HepG2 (cell line): ENCODE measurements around the gene MBD2. TPM values are rescaled to one million over a fixed set of nuclear protein-coding genes. Genes with fewer than 3 reads are reported as not detected.

Source experiments
- ATAC-seq: fragments of 200-7000 bp; cut with Tn5 transposase; 3 replicates; pipeline ENCODE4 v1.9.1; 2020; ENCODE audit warnings: mild to moderate bottlenecking, moderate library complexity
- BruUV-seq: library from RNA; stranded (reverse); fragments of 400-500 nt; replicated peaks from 2 replicates; lab custom pipeline; 2021; lab: Mats Ljungman, UMichigan
- CTCF ChIA-PET: fragments of 300-600 bp; formaldehyde crosslinking; extraction: SDS; loops from one replicate; lab custom pipeline; 2021; ENCODE audit warnings: low total read pairs, inconsistent platforms, low intra/inter-chr PET ratio; lab: Yijun Ruan, JAX
- POLR2A ChIA-PET: fragments of 350-600 bp; sonication (Branson Sonifier 250); formaldehyde crosslinking; loops from one replicate; lab custom pipeline; 2020; ENCODE audit warnings: antibody characterized with exemption, inconsistent platforms; lab: Yijun Ruan, JAX
- DNase-seq: peaks from one replicate; pipeline ENCODE4 v3.0.0-alpha.2; 2015; ENCODE audit warnings: low spot score
- FAIRE-seq: peaks from 3 replicates; lab custom pipeline; 2011; peaks lifted over from hg19 to GRCh38; lab: Jason Lieb, UNC
- H2AFZ ChIP-seq: one replicate; pipeline ENCODE4 v1.6.1; 2011; ENCODE audit warnings: low read length, inconsistent platforms
- H3K27ac ChIP-seq: fragments of 300-600 bp; 3 replicates; pipeline ENCODE4 v1.8.0; 2011; ENCODE audit warnings: mixed run types, mild to moderate bottlenecking, mixed read lengths, low read length, inconsistent platforms; ENCODE audit not compliant: insufficient read depth; ENCODE audit errors: extremely low read length
- H3K27me3 ChIP-seq, 2 experiments: fragments of 200-600 bp in 1 of 2; 2 replicates in 1 of 2; 3 replicates in 1 of 2; pipeline versions ENCODE4 v1.6.0 to v1.8.0; 2011; ENCODE audit warnings: low read length in 2 of 2, mild to moderate bottlenecking in 2 of 2, moderate library complexity in 2 of 2, inconsistent platforms in 1 of 2; ENCODE audit not compliant: insufficient read depth in 2 of 2, control insufficient read depth in 1 of 2
- H3K36me3 ChIP-seq, 2 experiments: fragments of 200-600 bp in 1 of 2; replicated peaks in 1 of 2; 2 replicates in 1 of 2; 3 replicates in 1 of 2; pipeline versions ENCODE4 v1.5.1 to v1.8.0; 2011; ENCODE audit warnings: low read length in 2 of 2, inconsistent platforms in 1 of 2; ENCODE audit not compliant: insufficient read depth in 2 of 2, control insufficient read depth in 1 of 2
- H3K4me1 ChIP-seq: 2 replicates; pipeline ENCODE4 v1.5.1; 2012; ENCODE audit warnings: low read length, inconsistent platforms; ENCODE audit not compliant: insufficient read depth
- H3K4me2 ChIP-seq: 2 replicates; pipeline ENCODE4 v1.6.0; 2011; ENCODE audit warnings: low read depth, low read length, inconsistent platforms
- H3K4me3 ChIP-seq, 3 experiments: fragments of 200-600 bp in 1 of 3; sonication (generic), shearing (Covaris generic) in 1 of 3; replicated peaks in 1 of 3; 2 replicates each; pipeline ENCODE4 v1.5.1; 2011 to 2016; ENCODE audit warnings: low read length in 3 of 3, inconsistent platforms in 2 of 3, low read depth in 2 of 3, mild to moderate bottlenecking in 2 of 3, control low read depth in 1 of 3, mixed read lengths in 1 of 3; ENCODE audit not compliant: insufficient read depth in 1 of 3
- H3K79me2 ChIP-seq: one replicate; pipeline ENCODE4 v1.6.1; 2011; ENCODE audit warnings: low read length, inconsistent platforms; ENCODE audit not compliant: insufficient read depth
- H3K9ac ChIP-seq: 2 replicates; pipeline ENCODE4 v1.6.0; 2011; ENCODE audit warnings: mild to moderate bottlenecking, low read depth, low read length, inconsistent platforms; ENCODE audit not compliant: insufficient read depth
- H3K9me3 ChIP-seq: 2 replicates; pipeline ENCODE4 v1.5.1; 2012; ENCODE audit warnings: mild to moderate bottlenecking, low read length
- H4K20me1 ChIP-seq: 2 replicates; pipeline ENCODE4 v1.6.0; 2011; ENCODE audit warnings: inconsistent platforms, mild to moderate bottlenecking, low read length, moderate library complexity; ENCODE audit not compliant: insufficient read depth
- HNRNPL ChIP-seq: fragments of 200-400 bp; formaldehyde crosslinking; IDR thresholded peaks from 2 replicates; pipeline ENCODE4 v1.6.1; 2017; ENCODE audit warnings: mild to moderate bottlenecking, low read depth, low read length
- MEIS1 ChIP-seq: sonication (generic); formaldehyde crosslinking; IDR thresholded peaks from 2 replicates; pipeline ENCODE4 v1.9.0; 2021; ENCODE audit warnings: mild to moderate bottlenecking, missing genetic modification reagents, moderate library complexity, borderline replicate concordance
- NFKB2 ChIP-seq: sonication (generic); formaldehyde crosslinking; IDR thresholded peaks from 2 replicates; pipeline ENCODE4 v1.4.0; 2020; ENCODE audit warnings: missing genetic modification reagents, borderline replicate concordance
- NR3C1 ChIP-seq: sonication (generic); formaldehyde crosslinking; IDR thresholded peaks from 2 replicates; pipeline ENCODE4 v1.4.0; 2020; ENCODE audit warnings: missing genetic modification reagents
- ZBTB43 ChIP-seq: sonication (generic); formaldehyde crosslinking; conservative IDR thresholded peaks from 2 replicates; pipeline ENCODE4 v1.4.0; 2020; ENCODE audit warnings: missing genetic modification reagents
- ZMYM4 ChIP-seq: sonication (generic); formaldehyde crosslinking; IDR thresholded peaks from 2 replicates; pipeline ENCODE4 v1.8.1; 2023; ENCODE audit warnings: mild to moderate bottlenecking, missing genetic modification reagents
- ZNF275 ChIP-seq: sonication (generic); formaldehyde crosslinking; IDR thresholded peaks from 2 replicates; pipeline ENCODE4 v1.8.0; 2022; ENCODE audit warnings: missing genetic modification reagents, mild to moderate bottlenecking, inconsistent platforms, borderline replicate concordance
- ZNF317 ChIP-seq: sonication (generic); formaldehyde crosslinking; IDR thresholded peaks from 2 replicates; pipeline ENCODE4 v1.5.0; 2020; ENCODE audit warnings: mild to moderate bottlenecking, missing genetic modification reagents
- ZNF33B ChIP-seq: sonication (generic); formaldehyde crosslinking; IDR thresholded peaks from 2 replicates; pipeline ENCODE4 v1.5.1; 2020; ENCODE audit warnings: mild to moderate bottlenecking, missing genetic modification reagents
- ZNF430 ChIP-seq: sonication (generic); formaldehyde crosslinking; IDR thresholded peaks from 2 replicates; pipeline ENCODE4 v1.9.0; 2021; ENCODE audit warnings: mild to moderate bottlenecking, missing genetic modification reagents
- ZNF574 ChIP-seq: sonication (generic); formaldehyde crosslinking; IDR thresholded peaks from 2 replicates; pipeline ENCODE4 v1.4.0; 2020; ENCODE audit warnings: missing genetic modification reagents
- WGBS: methylation state at CpG from one replicate; pipeline ENCODE4 v1.1.6; 2017; ENCODE audit warnings: low lambda C conversion rate; 5-methylcytosine and 5-hydroxymethylcytosine counted together
- in situ Hi-C: cut with HindIII; loops from 2 replicates; pipeline ENCODE4 v1.10.0; 2017; ENCODE audit warnings: low pct_unique_long_range_greater_than_20kb; ENCODE audit not compliant: extremely low pct_ligation_motif_present
- intact Hi-C: fragments of 100-400 bp; cut with micrococcal nuclease; formaldehyde crosslinking; loops from one replicate; pipeline ENCODE4 v1.10.0; 2022; ENCODE audit not compliant: unreplicated experiment
- polyA plus RNA-seq, 8 experiments: library from polyadenylated mRNA; depleted of rRNA in 3 of 8; stranded (reverse) in 7 of 8; unstranded in 1 of 8; fragments of >200 nt; fragmentation: Illumina TruSeq in 4 of 8; extraction: Trizol in 4 of 8; gene quantifications; 2 replicates each; pipeline versions ENCODE4 v1.2.1 to v1.2.3, GENCODE V29; 2011 to 2016; ENCODE audit warnings: low read depth in 4 of 8, missing spikeins in 1 of 8, mixed read lengths in 1 of 8; ENCODE audit not compliant: insufficient read depth in 1 of 8
- total RNA-seq, 5 experiments: library from RNA; depleted of rRNA; stranded (reverse); fragments of >200 nt; fragmentation: Illumina TruSeq; extraction: Trizol; gene quantifications; 2 replicates each; pipeline ENCODE4 v1.2.3, GENCODE V29; 2016; ENCODE audit warnings: low read depth in 1 of 5

The MBD2 gene
- total and polyA plus RNA-seq, 2 of the 13 experiments (the other 11 are each of a cell fraction or from before 2014, with no cell fraction given), result 19.1 to 38.5 TPM

GRCh38 chr18:54192900-54193299 lies 31.6 kb downstream of the MBD2 start:
- intact Hi-C loops (no loop called here), in situ Hi-C loops (no loop called here)
- H2AFZ ChIP-seq, result no peak overlapping the region
- no TSS peak for BruUV-seq
- H3K4me3 ChIP-seq, result no peak overlapping the region
- ChIA-PET CTCF (no interaction called here), POLR2A (no interaction called here)
- H3K79me2 ChIP-seq, result no peaks in the 10 kb centered on the region
- no peak overlapping the region for H3K27ac ChIP-seq
- no peaks in the 10 kb centered on the region for H4K20me1 ChIP-seq
- no peaks in the 10 kb centered on the region for H3K27me3 ChIP-seq
- H3K4me2 ChIP-seq, result no peak overlapping the region
- WGBS, result 98% methylated on average over 3 of the region's 3 CpGs
- no peak for TF ChIP-seq ZBTB43
- TF ChIP-seq NFKB2 (CRISPR knock-in tag), result no peak
- TF ChIP-seq ZMYM4, result no peak
- TF ChIP-seq NR3C1 (CRISPR knock-in tag), result no peak
- no peak for TF ChIP-seq MEIS1 (CRISPR knock-in tag)
- DNase-seq (no peak), FAIRE-seq (no peak), ATAC-seq (no peak)
- peaks cover 0 to 3% of the 10 kb centered on the region in 2 experiments; a peak in 1 of 5 replicates for H3K36me3 ChIP-seq
- H3K9ac ChIP-seq, result no peak overlapping the region
- H3K9me3 ChIP-seq, result no peaks in the 10 kb centered on the region
- H3K4me1 ChIP-seq, result 0 out of 2 replicates have a peak, but pooled peaks cover 1% of the 10 kb centered on the region

- no peak overlapping the region for H3K27ac ChIP-seq
- peaks cover 0 to 5% of the 10 kb centered on the region in 2 experiments; a peak in 2 of 5 replicates for H3K36me3 ChIP-seq
- 100% methylated on average over 4 of the region's 4 CpGs for WGBS
- no peak overlapping the region for H2AFZ ChIP-seq
- no peaks in the 10 kb centered on the region for H3K79me2 ChIP-seq
- no peaks in the 10 kb centered on the region for H3K27me3 ChIP-seq
- no TSS peak for BruUV-seq
- no peaks in the 10 kb centered on the region for H3K4me1 ChIP-seq
- no peak overlapping the region for H3K9ac ChIP-seq
- ChIA-PET POLR2A (no interaction called here), CTCF (no interaction called here)
- ATAC-seq (no peak), FAIRE-seq (no peak), DNase-seq (no peak)
- in situ Hi-C loops (no loop called here), intact Hi-C loops (no loop called here)
- H3K9me3 ChIP-seq, result no peaks in the 10 kb centered on the region
- H3K4me2 ChIP-seq, result no peak overlapping the region
- H4K20me1 ChIP-seq, result no peaks in the 10 kb centered on the region
- TF ChIP-seq ZNF430 (CRISPR knock-in tag) (no peak), ZNF275 (CRISPR knock-in tag) (no peak), ZNF574 (CRISPR knock-in tag) (no peak), HNRNPL (no peak), ZNF317 (CRISPR knock-in tag) (no peak), ZNF33B (no peak)
- no peak overlapping the region for H3K4me3 ChIP-seq
Observed at GRCh38 chr18:54192415-54192814, 32.1 kb downstream of the MBD2 start.
